Psoas muscle (tissue), 8 donors: Measurements from ENCODE around the gene NUAK2. TPM values are rescaled to one million over a fixed set of nuclear protein-coding genes. Genes with fewer than 3 reads are reported as not detected.
"Not testable (repeated sequence)": the region's sequence is repeated elsewhere in the genome, so short reads cannot be mapped to it uniquely, and the experiment has no call there.

Experiments
- ATAC-seq, 4 donors: fragments of 200-7000 bp; cut with Tn5 transposase; one replicate each; pipeline ENCODE4 v1.9.1; 2020; ENCODE audit warnings: moderate library complexity in 3 of 4, mild to moderate bottlenecking in 2 of 4
- DNase-seq, 2 donors: peaks; one replicate each; pipeline ENCODE4 v3.0.0-alpha.2; 2020
- H3K27ac ChIP-seq: fragments of 200-600 bp; one replicate; pipeline ENCODE4 v1.8.0; 2022
- H3K27me3 ChIP-seq, 3 donors: fragments of 200-600 bp in 1 of 3; one replicate each; pipeline versions ENCODE4 v1.6.1 to v1.8.0; 2013 to 2022; ENCODE audit warnings: low read length in 2 of 3, mild to moderate bottlenecking in 2 of 3, moderate library complexity in 1 of 3; ENCODE audit not compliant: insufficient read depth in 3 of 3
- H3K36me3 ChIP-seq, 2 donors: fragments of 200-600 bp in 1 of 2; one replicate each; pipeline versions ENCODE4 v1.6.1 to v1.8.0; 2013 to 2022; ENCODE audit warnings: low read depth in 1 of 2, mild to moderate bottlenecking in 1 of 2, moderate library complexity in 1 of 2; ENCODE audit not compliant: insufficient read depth in 1 of 2
- H3K4me1 ChIP-seq: fragments of 200-600 bp; one replicate; pipeline ENCODE4 v1.8.0; 2022
- H3K4me3 ChIP-seq: fragments of 200-600 bp; one replicate; pipeline ENCODE4 v1.8.0; 2022; ENCODE audit warnings: mild to moderate bottlenecking
- H3K9me3 ChIP-seq: fragments of 200-600 bp; one replicate; pipeline ENCODE4 v1.8.0; 2022
- CTCF ChIP-seq: fragments of 200-600 bp; IDR thresholded peaks from one replicate; pipeline ENCODE4 v1.8.0; 2022; ENCODE audit warnings: antibody characterized with exemption
- WGBS, 3 donors: extraction: QIAGEN DNeasy Blood & Tissue Kit; methylation state at CpG; one replicate each; pipeline versions ENCODE4 v1.1.6 to v1.1.7; 2013; 5-methylcytosine and 5-hydroxymethylcytosine counted together
- intact Hi-C, 2 donors: fragments of 100-400 bp; cut with DNase I; formaldehyde crosslinking; loops; one replicate each; pipeline versions ENCODE4 v1.11.0 to v1.14.2; 2022
- polyA plus RNA-seq, 3 donors: library from polyadenylated mRNA; stranded (reverse); fragments of 200-250 nt; gene quantifications; one replicate each; pipeline ENCODE4 v1.2.3, GENCODE V29; 2013
- total RNA-seq, 4 donors: library from RNA; stranded (reverse); fragmentation: NEBNext Ultra II Directional in 2 of 4; extraction: Animal tissue kit (Norgen Biotek cat#: 25700) in 2 of 4; gene quantifications; one replicate each; pipeline versions ENCODE4 v1.2.1 to v1.2.4, GENCODE V29; 2021 to 2023
- donor health status: healthy with polysubstance abuse.
- donor health status: DM: no; HTN: no; CAD: no; lungs with moderate emphysema.
- donor health status: Bipolar disorder and iron deficiency.
- donor health status: healthy.
- donor health status: DM: yes; HTN: yes; CAD: no.
- donor health status: DM: no; HTN: no; CAD: no.
- donor health status: DM: no; HTN: no; CAD: no.
- donor health status: DM: yes; HTN: yes; CAD: no.

NUAK2 gene
- total and polyA plus RNA-seq, 7 donors: 0.20 to 1.3 (median 0.55) TPM

GRCh38 chr1:205301205-205301821, 20.2 kb downstream of the NUAK2 start:
- TF ChIP-seq CTCF: no peak
- Histone ChIP-seq H3K36me3 (peaks cover 2 to 36% of the 10 kb centered on the region in 2 donors), H3K27me3 (no peaks in the 10 kb centered on the region), H3K4me3 (no peak overlapping the region), H3K27ac (no peak overlapping the region), H3K4me1 (no peaks in the 10 kb centered on the region), H3K9me3 (no peaks in the 10 kb centered on the region)
- 24 to 38% (median 38%) methylated on average over 14 of the region's 14 CpGs for WGBS, 3 donors
- DNase-seq (no peak), ATAC-seq (peak; percentile 21 to 59 (median 37))
- intact Hi-C loops: no loop called here

- 91 to 94% (median 93%) methylated on average over 9 of the region's 9 CpGs for WGBS, 3 donors
- H3K4me3 ChIP-seq: no peak overlapping the region
- no peak overlapping the region for H3K27ac ChIP-seq
- intact Hi-C loops: no loop called here
- no peak for ATAC-seq
- no peak for DNase-seq
- H3K36me3 ChIP-seq: peaks cover 0 to 24% of the 10 kb centered on the region in 2 donors
- no peaks in the 10 kb centered on the region for H3K4me1 ChIP-seq
- H3K9me3 ChIP-seq: no peaks in the 10 kb centered on the region
- no peak for TF ChIP-seq CTCF
- no peaks in the 10 kb centered on the region for H3K27me3 ChIP-seq
Measured at GRCh38 chr1:205300149-205300548, 21.4 kb downstream of the NUAK2 start.

DNA sequence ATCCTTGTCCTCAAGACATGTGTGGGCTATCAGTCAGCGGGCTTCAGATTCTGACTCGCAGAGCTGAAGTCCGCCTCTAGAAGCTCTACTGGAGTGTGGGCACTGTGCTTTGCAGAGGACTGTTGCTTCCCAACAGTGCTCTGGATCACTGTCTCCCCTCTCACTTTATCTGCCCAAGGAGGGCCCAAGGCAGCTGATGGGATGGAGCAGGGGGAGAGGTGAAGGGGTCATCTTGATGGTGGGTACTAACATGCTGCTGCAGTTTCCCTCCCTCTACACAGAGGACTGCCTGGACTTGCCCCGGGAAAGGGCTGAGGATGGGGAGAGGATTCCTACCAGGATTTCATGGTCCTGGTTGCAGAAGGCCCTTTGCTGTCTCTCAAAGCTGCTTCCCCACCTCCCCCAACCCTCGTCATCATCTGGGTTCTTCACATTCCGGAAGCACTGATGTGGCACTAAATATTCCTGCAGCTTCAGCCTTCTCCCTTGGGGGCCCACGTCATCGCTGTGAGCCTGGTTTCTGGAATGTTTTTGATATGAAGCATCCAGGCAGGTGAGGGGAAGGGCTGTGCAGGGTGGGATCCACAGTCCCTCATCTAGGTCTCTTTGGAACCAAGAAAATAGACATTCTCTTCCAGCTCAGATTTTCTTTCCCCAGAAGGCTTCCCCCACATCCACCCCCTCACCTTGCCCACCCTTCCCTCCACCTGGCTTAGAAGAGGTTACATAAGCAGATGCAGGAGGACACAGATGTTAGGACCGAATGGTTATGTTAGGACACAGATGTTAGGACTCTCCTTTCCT, 23.2 kb downstream of the NUAK2 start:
- H3K27me3 ChIP-seq: no peaks in the 10 kb centered on the region
- intact Hi-C loops: no loop called here
- WGBS, 3 donors: 66 to 71% (median 70%) methylated on average over 9 of the region's 9 CpGs

GRCh38 chr1:205297546-205298177, 23.9 kb downstream of the NUAK2 start:
- H3K27ac ChIP-seq, DNase-seq, ATAC-seq, H3K9me3 ChIP-seq, H3K4me1 ChIP-seq, H3K27me3 ChIP-seq, H3K4me3 ChIP-seq, H3K36me3 ChIP-seq, intact Hi-C loops: not testable (repeated sequence)
- WGBS, 3 donors: 71 to 90% (median 73%) methylated on average over 5 of the region's 5 CpGs

More for the DNA sequence above, 23.2 kb downstream of the NUAK2 start:
- H3K4me1 ChIP-seq: peaks cover 9% of the 10 kb centered on the region
- H3K36me3 ChIP-seq: peaks cover 0 to 7% of the 10 kb centered on the region in 2 donors
- H3K27ac ChIP-seq: no peak overlapping the region
- H3K9me3 ChIP-seq: no peaks in the 10 kb centered on the region
- H3K4me3 ChIP-seq: no peak overlapping the region
- ATAC-seq (no peak), DNase-seq (no peak)
- no peak for TF ChIP-seq CTCF

GRCh38 chr1:205296154-205296553, 25.4 kb downstream of the NUAK2 start:
- Histone ChIP-seq H3K27ac (no peak overlapping the region), H3K27me3 (no peaks in the 10 kb centered on the region), H3K36me3 (no peaks in the 10 kb centered on the region), H3K4me3 (no peak overlapping the region), H3K4me1 (peaks cover 9% of the 10 kb centered on the region), H3K9me3 (no peaks in the 10 kb centered on the region)
- TF ChIP-seq CTCF: no peak
- DNase-seq: no peak
- no peak for ATAC-seq
- intact Hi-C loops: no loop called here
- WGBS, 3 donors: 91 to 94% (median 93%) methylated on average over 2 of the region's 2 CpGs
